ENCODE data around the gene TRAPPC11. TPM values are rescaled to one million over a fixed set of nuclear protein-coding genes. Genes with fewer than 3 reads are reported as not detected.

TRAPPC11 gene
- total and polyA plus RNA-seq, 2 of the 13 experiments (the other 11 are each of a cell fraction or from before 2014, with no cell fraction given): 18.0 to 23.2 TPM

GRCh38 chr4:183618681-183619080 lies 40.4 kb upstream of the TRAPPC11 start (continued):
- TF ChIP-seq THAP8 (CRISPR knock-in tag; IDR thresholded peaks at IDR 0.05; ENCODE audit: borderline replicate concordance): no peak
- no peak for TF ChIP-seq MAFF (IDR thresholded peaks at IDR 0.05; ENCODE audit: low read depth, low read length)
- TF ChIP-seq KDM5A (IDR thresholded peaks at IDR 0.05; ENCODE audit: borderline replicate concordance, low read length): 0 out of 2 replicates have a peak, but pooled peaks have one; percentile 10
- TF ChIP-seq DBP (CRISPR knock-in tag; IDR thresholded peaks at IDR 0.05; ENCODE audit: not compliant biosample characterization): no peak
- no peak for TF ChIP-seq HOXD1 (CRISPR knock-in tag; IDR thresholded peaks at IDR 0.05)
- TF ChIP-seq ZSCAN12 (CRISPR knock-in tag; IDR thresholded peaks at IDR 0.05): no peak
- peak; percentile 92 for TF ChIP-seq PAXIP1 (CRISPR knock-in tag; conservative IDR thresholded peaks at IDR 0.05)
- no peak for TF ChIP-seq SMARCE1 (IDR thresholded peaks at IDR 0.05; ENCODE audit: borderline replicate concordance)
- TF ChIP-seq HES4 (CRISPR knock-in tag; IDR thresholded peaks at IDR 0.05; ENCODE audit: borderline replicate concordance): no peak
- TF ChIP-seq YY1 (IDR thresholded peaks at IDR 0.05; ENCODE audit: insufficient read depth, insufficient replicate concordance, low read depth, low read length): no peak
- TF ChIP-seq ZNF674 (CRISPR knock-in tag; IDR thresholded peaks at IDR 0.05; ENCODE audit: low read depth): no peak
- TF ChIP-seq STAT5B (CRISPR knock-in tag; IDR thresholded peaks at IDR 0.05): no peak
- TF ChIP-seq WIZ (CRISPR knock-in tag; IDR thresholded peaks at IDR 0.05): no peak
- TF ChIP-seq ARID5B (CRISPR knock-in tag; IDR thresholded peaks at IDR 0.05): peak; percentile 92
- peak; percentile 82; the same call in 1 of the 2 replicates for TF ChIP-seq ZHX1 (CRISPR knock-in tag; IDR thresholded peaks at IDR 0.05; ENCODE audit: low read depth)
- TF ChIP-seq STAG1 (CRISPR knock-in tag; IDR thresholded peaks at IDR 0.05): no peak
- TF ChIP-seq NKX3-1 (CRISPR knock-in tag; IDR thresholded peaks at IDR 0.05): no peak
- peak; percentile 23; the same call in 1 of the 2 replicates for TF ChIP-seq ATF1 (CRISPR knock-in tag; IDR thresholded peaks at IDR 0.05)
- TF ChIP-seq CHD2 (IDR thresholded peaks at IDR 0.05; ENCODE audit: low read depth, low read length): no peak
